Endodermal cell (in vitro differentiated cells): ENCODE results near the gene MYO18B. TPM values are rescaled to one million over a fixed set of nuclear protein-coding genes. Genes with fewer than 3 reads are reported as not detected.

Experiments used
- DNase-seq: peaks from one replicate; pipeline ENCODE4 v3.0.0-alpha.2; 2017
- H3K27ac ChIP-seq: 2 replicates; pipeline ENCODE4 v1.5.1; 2013; ENCODE audit warnings: mild to moderate bottlenecking, low read depth, low read length, moderate library complexity
- H3K27me3 ChIP-seq: 2 replicates; pipeline ENCODE4 v1.6.1; 2013; ENCODE audit warnings: mild to moderate bottlenecking, low read length, moderate library complexity; ENCODE audit not compliant: insufficient read depth, control insufficient read depth, poor library complexity, severe bottlenecking
- H3K36me3 ChIP-seq: 2 replicates; pipeline ENCODE4 v1.7.0; 2013; ENCODE audit warnings: mild to moderate bottlenecking, low read length, moderate library complexity; ENCODE audit not compliant: control insufficient read depth, insufficient read depth
- H3K4me1 ChIP-seq: one replicate; pipeline ENCODE4 v1.7.0; 2013; ENCODE audit warnings: low read length; ENCODE audit not compliant: control insufficient read depth, insufficient read depth
- H3K4me3 ChIP-seq: 2 replicates; pipeline ENCODE4 v1.5.1; 2013; ENCODE audit warnings: mild to moderate bottlenecking, low read length, moderate library complexity
- H3K9ac ChIP-seq: 2 replicates; pipeline ENCODE4 v1.6.1; 2013; ENCODE audit warnings: mild to moderate bottlenecking, low read length, moderate library complexity; ENCODE audit not compliant: poor library complexity, severe bottlenecking; ENCODE audit errors: extremely low read depth
- H3K9me3 ChIP-seq: 2 replicates; pipeline ENCODE4 v1.6.1; 2013; ENCODE audit warnings: mild to moderate bottlenecking, low read length, moderate library complexity; ENCODE audit not compliant: control insufficient read depth
- H3K27ac Mint-ChIP-seq: 2 replicates; pipeline ENCODE4 v1.8.0; 2020; ENCODE audit warnings: mixed read lengths
- H3K27me3 Mint-ChIP-seq: 2 replicates; pipeline ENCODE4 v1.8.0; 2021; ENCODE audit warnings: mild to moderate bottlenecking, mixed read lengths; ENCODE audit not compliant: insufficient read depth
- H3K36me3 Mint-ChIP-seq: 2 replicates; pipeline ENCODE4 v1.8.0; 2020; ENCODE audit warnings: low read depth, mixed read lengths
- H3K4me1 Mint-ChIP-seq: 2 replicates; pipeline ENCODE4 v1.8.0; 2020; ENCODE audit warnings: mixed read lengths
- H3K4me3 Mint-ChIP-seq: 2 replicates; pipeline ENCODE4 v1.8.0; 2020; ENCODE audit warnings: mild to moderate bottlenecking, moderate library complexity, mixed read lengths
- H3K9me3 Mint-ChIP-seq: 2 replicates; pipeline ENCODE4 v1.8.0; 2020; ENCODE audit warnings: mild to moderate bottlenecking, mixed read lengths
- CTCF ChIP-seq: fragments of 200-600 bp; sonication (generic); conservative IDR thresholded peaks from 2 replicates; pipeline ENCODE4 v1.5.0; 2021; ENCODE audit warnings: antibody characterized with exemption, mild to moderate bottlenecking
- WGBS, 2 experiments: methylation state at CpG; one replicate each; pipeline versions ENCODE4 v1.1.5 to v1.1.7; 2013; ENCODE audit warnings: missing lambda C conversion rate in 2 of 2, mixed read lengths in 1 of 2; ENCODE audit not compliant: insufficient coverage in 1 of 2, insufficient read length in 1 of 2; 5-methylcytosine and 5-hydroxymethylcytosine counted together
- total RNA-seq, 2 donors: library from RNA; stranded (reverse); fragmentation: NEBNext Ultra II Directional in 1 of 2; extraction: Animal tissue kit (Norgen Biotek cat#: 25700) in 1 of 2; gene quantifications; 2 replicates in 1 of 2; 3 replicates in 1 of 2; pipeline ENCODE4 v1.2.1, GENCODE V29; 2021

Gene MYO18B
- total RNA-seq, 2 donors from 2014 or later, result 0.77 to 0.84 TPM

DNA sequence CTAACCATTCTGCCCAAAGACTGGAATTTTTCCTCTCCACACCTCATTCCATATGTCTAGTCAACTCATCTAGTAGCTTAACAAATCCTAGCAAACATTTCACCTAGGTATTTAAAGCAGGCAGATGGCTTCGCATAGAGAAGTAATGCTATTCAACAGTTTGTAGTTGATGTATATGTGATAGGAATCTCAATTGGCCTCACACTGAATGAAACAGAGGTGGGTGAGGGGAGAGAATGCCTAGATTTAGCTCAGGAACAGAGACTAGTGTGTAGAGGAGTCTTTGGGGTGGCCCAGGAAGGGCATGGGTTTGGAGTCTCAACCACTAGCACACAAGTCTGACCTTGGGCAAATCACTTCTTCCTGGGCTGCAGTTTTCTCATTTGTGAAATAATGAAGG lies 196.2 kb downstream of the MYO18B start:
- H3K4me1 Mint-ChIP-seq, result peaks cover 48% of the 10 kb centered on the region
- WGBS, 2 experiments, result 91 to 100% methylated on average over 1 of the region's 1 CpG

GRCh38 chr22:25939384-25939783 lies 197.4 kb downstream of the MYO18B start:
- Histone ChIP-seq H3K27me3 (no peaks in the 10 kb centered on the region), H3K36me3 (no peaks in the 10 kb centered on the region), H3K9ac (no peak overlapping the region), H3K4me3 (no peak overlapping the region), H3K9me3 (no peaks in the 10 kb centered on the region), H3K27ac (no peak overlapping the region), H3K4me1 (peaks cover 2% of the 10 kb centered on the region)
- no peak for DNase-seq
- Mint-ChIP-seq H3K27me3 (no peaks in the 10 kb centered on the region), H3K9me3 (peaks cover 5% of the 10 kb centered on the region), H3K4me3 (no peak overlapping the region), H3K27ac (no peak overlapping the region), H3K36me3 (no peaks in the 10 kb centered on the region), H3K4me1 (peaks cover 48% of the 10 kb centered on the region)
- WGBS, 2 experiments, result 90 to 95% methylated on average over 2 to 4 of the region's 4 CpGs
- TF ChIP-seq CTCF, result no peak

More for the DNA sequence above, 196.2 kb downstream of the MYO18B start:
- no peak overlapping the region for H3K27ac ChIP-seq
- no peaks in the 10 kb centered on the region for H3K36me3 ChIP-seq
- H3K9ac ChIP-seq, result no peak overlapping the region
- no peak overlapping the region for H3K4me3 ChIP-seq
- no peaks in the 10 kb centered on the region for H3K27me3 Mint-ChIP-seq
- H3K36me3 Mint-ChIP-seq, result no peaks in the 10 kb centered on the region
- H3K27ac Mint-ChIP-seq, result no peak overlapping the region
- no peaks in the 10 kb centered on the region for H3K9me3 ChIP-seq
- no peak for DNase-seq
- no peak overlapping the region for H3K4me3 Mint-ChIP-seq
- H3K4me1 ChIP-seq, result peaks cover 2% of the 10 kb centered on the region
- no peaks in the 10 kb centered on the region for H3K27me3 ChIP-seq
- TF ChIP-seq CTCF, result no peak
- peaks cover 5% of the 10 kb centered on the region for H3K9me3 Mint-ChIP-seq

DNA sequence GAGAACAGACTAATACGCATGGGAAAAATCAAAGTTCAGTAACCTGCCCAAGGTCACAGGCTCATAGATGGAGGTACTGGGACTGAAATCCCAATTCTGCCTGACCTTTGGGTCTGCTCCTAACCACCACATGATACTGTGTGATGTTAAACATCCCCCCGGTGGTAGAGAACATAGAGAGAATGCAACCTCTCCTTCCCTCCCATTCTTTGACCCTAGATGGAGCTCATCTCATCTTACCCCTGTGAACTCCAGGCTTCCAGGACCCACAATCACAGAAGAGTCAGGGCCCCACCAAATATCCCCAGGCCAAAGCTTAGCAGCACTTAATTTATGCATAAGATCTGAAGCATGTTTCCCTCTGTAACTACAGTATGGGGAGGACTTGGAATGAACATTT lies 198.5 kb downstream of the MYO18B start:
- no peak overlapping the region for H3K9ac ChIP-seq
- no peaks in the 10 kb centered on the region for H3K36me3 ChIP-seq
- Mint-ChIP-seq H3K4me1 (peaks cover 37% of the 10 kb centered on the region), H3K27ac (no peak overlapping the region), H3K27me3 (no peaks in the 10 kb centered on the region), H3K4me3 (no peak overlapping the region), H3K9me3 (peaks cover 5% of the 10 kb centered on the region), H3K36me3 (no peaks in the 10 kb centered on the region)
- peak; percentile 57 for TF ChIP-seq CTCF
- no peak overlapping the region for H3K4me3 ChIP-seq
- H3K27ac ChIP-seq, result no peak overlapping the region
- no peaks in the 10 kb centered on the region for H3K27me3 ChIP-seq
- no peaks in the 10 kb centered on the region for H3K9me3 ChIP-seq
- peaks cover 2% of the 10 kb centered on the region for H3K4me1 ChIP-seq
- no peak for DNase-seq
- 60 to 76% methylated on average over 1 to 2 of the region's 2 CpGs for WGBS, 2 experiments
